ENCODE results near the gene IL11RA.
A peak's percentile ranks its signal among the peaks of the same experiment; 100 is the strongest.

IL11RA gene

GRCh38 chr9:34654323-34655051 is 2.5 kb downstream of the IL11RA start:
- no peak for DNase-seq (ENCODE audit: low read depth)

GRCh38 chr9:34655394-34655793 is 3.4 kb downstream of the IL11RA start:
- no peak for DNase-seq (ENCODE audit: low read depth)

- DNase-seq (ENCODE audit: low read depth): no peak
These were observed 5.0 kb downstream of the IL11RA start for GRCh38 chr9:34656992-34657391.

GRCh38 chr9:34658461-34658860 is 6.5 kb downstream of the IL11RA start:
- no peak for DNase-seq (ENCODE audit: low read depth)

GRCh38 chr9:34659592-34660253 is 7.7 kb downstream of the IL11RA start:
- no peak for DNase-seq (ENCODE audit: low read depth)

GRCh38 chr9:34662526-34663302 is 10.7 kb downstream of the IL11RA start, which contains the start of gene CCL27:
TSS of gene CCL27 (minus strand) at chr9:34662657. CDS start at chr9:34662633, 24 bp downstream.
- no peak for DNase-seq (ENCODE audit: low read depth)

- DNase-seq (ENCODE audit: low read depth): no peak
These were observed 11.3 kb downstream of the IL11RA start for GRCh38 chr9:34663303-34663605.

- peak; percentile 34 for DNase-seq (ENCODE audit: low read depth)
These were observed 12.5 kb downstream of the IL11RA start for GRCh38 chr9:34664281-34665066.

- DNase-seq (ENCODE audit: low read depth): no peak
These were observed 13.0 kb downstream of the IL11RA start for GRCh38 chr9:34665067-34665380.

- peak; percentile 61 for DNase-seq (ENCODE audit: low read depth)
These were observed 13.6 kb downstream of the IL11RA start for GRCh38 chr9:34665381-34666250.

GRCh38 chr9:34669809-34670562 is 18.0 kb downstream of the IL11RA start:
- no peak for DNase-seq (ENCODE audit: low read depth)

GRCh38 chr9:34671307-34671706 is 19.3 kb downstream of the IL11RA start:
- no peak for DNase-seq (ENCODE audit: low read depth)

- no peak for DNase-seq (ENCODE audit: low read depth)
These were observed 22.5 kb downstream of the IL11RA start for GRCh38 chr9:34674440-34674839.

GRCh38 chr9:34675048-34675714 is 23.2 kb downstream of the IL11RA start:
- DNase-seq (ENCODE audit: low read depth): no peak

GRCh38 chr9:34675869-34676268 is 23.9 kb downstream of the IL11RA start:
- DNase-seq (ENCODE audit: low read depth): no peak

- DNase-seq (ENCODE audit: low read depth): no peak
These were observed 32.2 kb downstream of the IL11RA start for GRCh38 chr9:34684145-34684544.

GRCh38 chr9:34684816-34685215 is 32.8 kb downstream of the IL11RA start:
- no peak for DNase-seq (ENCODE audit: low read depth)

GRCh38 chr9:34685591-34685990 is 33.6 kb downstream of the IL11RA start:
- no peak for DNase-seq (ENCODE audit: low read depth)

- DNase-seq (ENCODE audit: low read depth): no peak
These were observed 34.2 kb downstream of the IL11RA start for GRCh38 chr9:34686231-34686630.

GRCh38 chr9:34686732-34687131 is 34.7 kb downstream of the IL11RA start:
- no peak for DNase-seq (ENCODE audit: low read depth)

All from stimulated activated CD8-positive, alpha-beta memory T cell treated with anti-CD3 and anti-CD28 coated beads, Interleukin-15, amount 100 ng/mL, for 24 hours (primary cell).